ENCODE data around the gene P3R3URF.

P3R3URF gene

DNA sequence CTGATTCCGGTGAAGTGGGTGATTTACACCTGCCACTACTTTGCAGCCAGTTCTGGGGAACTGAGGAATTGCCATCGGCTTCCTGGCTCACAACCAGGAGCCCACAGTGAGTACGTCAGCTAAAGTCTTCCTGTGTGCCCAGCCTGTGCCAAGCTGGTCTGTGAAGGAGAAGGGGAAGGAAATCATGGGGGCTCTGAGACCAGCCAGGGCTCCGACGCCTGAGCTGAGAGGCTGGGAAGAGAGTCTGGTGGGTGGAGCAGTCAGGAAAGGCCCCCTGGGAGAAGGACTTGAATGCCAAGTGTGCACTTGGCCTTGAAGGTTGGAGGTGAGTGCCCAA is 28.1 kb upstream of the P3R3URF start:
- no peak for DNase-seq (ENCODE audit: low read depth)
- no peak overlapping the region for H3K4me3 ChIP-seq (replicated peaks; ENCODE audit: low read depth, low read length)
- TF ChIP-seq, protein P1, sequence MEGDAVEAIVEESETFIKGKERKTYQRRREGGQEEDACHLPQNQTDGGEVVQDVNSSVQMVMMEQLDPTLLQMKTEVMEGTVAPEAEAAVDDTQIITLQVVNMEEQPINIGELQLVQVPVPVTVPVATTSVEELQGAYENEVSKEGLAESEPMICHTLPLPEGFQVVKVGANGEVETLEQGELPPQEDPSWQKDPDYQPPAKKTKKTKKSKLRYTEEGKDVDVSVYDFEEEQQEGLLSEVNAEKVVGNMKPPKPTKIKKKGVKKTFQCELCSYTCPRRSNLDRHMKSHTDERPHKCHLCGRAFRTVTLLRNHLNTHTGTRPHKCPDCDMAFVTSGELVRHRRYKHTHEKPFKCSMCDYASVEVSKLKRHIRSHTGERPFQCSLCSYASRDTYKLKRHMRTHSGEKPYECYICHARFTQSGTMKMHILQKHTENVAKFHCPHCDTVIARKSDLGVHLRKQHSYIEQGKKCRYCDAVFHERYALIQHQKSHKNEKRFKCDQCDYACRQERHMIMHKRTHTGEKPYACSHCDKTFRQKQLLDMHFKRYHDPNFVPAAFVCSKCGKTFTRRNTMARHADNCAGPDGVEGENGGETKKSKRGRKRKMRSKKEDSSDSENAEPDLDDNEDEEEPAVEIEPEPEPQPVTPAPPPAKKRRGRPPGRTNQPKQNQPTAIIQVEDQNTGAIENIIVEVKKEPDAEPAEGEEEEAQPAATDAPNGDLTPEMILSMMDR (IDR thresholded peaks at IDR 0.05; ENCODE audit: low read length, missing control alignments) = no peak

DNA sequence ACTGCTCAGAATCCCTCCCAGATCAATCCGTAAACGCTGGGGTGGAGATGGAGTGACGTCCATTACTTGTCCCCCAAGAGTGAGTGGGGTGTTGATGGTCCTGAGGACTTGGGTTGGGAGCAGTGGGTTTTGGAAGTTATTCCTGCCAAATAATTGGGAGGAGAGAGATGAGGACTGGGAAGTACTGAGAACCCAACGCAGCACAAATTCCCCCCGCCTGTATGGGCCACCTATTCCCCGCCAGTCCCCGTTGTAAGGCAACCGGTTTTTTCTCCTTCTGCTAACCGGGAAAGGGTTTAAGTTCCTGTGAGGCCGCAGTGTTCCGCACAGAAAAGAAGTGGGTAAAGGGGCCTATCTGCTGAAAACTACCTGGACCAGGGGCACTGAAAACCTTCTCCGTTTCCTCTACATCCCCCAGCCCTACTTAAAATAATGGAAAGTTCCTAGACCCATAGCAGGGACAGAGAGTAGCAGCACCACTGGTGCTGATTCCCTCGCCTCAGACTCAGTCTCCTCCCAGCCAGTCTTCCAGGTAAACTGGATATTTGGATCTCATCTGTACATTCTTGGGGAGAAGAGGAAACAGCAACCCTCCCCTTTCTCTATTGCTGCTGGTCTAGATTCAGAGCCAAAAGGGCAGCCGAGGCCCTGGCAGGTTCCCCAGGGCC is 27.6 kb upstream of the P3R3URF start:
- H3K4me3 ChIP-seq (replicated peaks; ENCODE audit: low read depth, low read length) = peak overlapping the region; percentile 76
- DNase-seq (ENCODE audit: low read depth) = no peak

DNA sequence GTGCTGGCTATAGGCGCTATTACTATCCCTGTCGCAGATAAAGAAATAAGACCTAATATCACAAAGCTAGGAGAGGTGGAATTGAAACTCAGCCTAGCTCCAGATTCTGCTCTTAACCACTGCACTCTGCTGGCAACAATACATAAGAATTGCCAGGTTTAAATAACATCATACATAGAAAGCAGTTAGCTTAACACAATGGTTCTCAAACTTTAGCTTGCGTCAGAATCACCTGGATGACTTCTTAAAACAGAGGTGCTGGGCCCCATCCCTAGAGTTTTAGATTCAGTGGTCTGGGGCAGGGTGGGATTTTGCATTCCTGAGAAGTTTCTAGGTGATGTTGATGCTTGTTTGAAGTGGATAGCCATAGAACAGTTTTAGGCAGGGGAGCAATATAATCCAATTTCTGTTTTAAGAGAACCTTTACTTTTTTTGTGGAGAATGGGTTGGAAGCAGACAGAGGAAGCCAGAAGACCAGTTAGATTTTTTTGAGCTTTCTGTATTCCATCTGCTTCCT is 23.0 kb upstream of the P3R3URF start:
- H3K4me3 ChIP-seq (replicated peaks; ENCODE audit: low read depth, low read length) = peak overlapping the region; percentile 86
- DNase-seq (ENCODE audit: low read depth) = no peak
- TF ChIP-seq, protein P1 (IDR thresholded peaks at IDR 0.05; ENCODE audit: low read length, missing control alignments) = no peak

More for the DNA sequence above, 27.6 kb upstream of the P3R3URF start:
- TF ChIP-seq, protein P1 (IDR thresholded peaks at IDR 0.05; ENCODE audit: low read length, missing control alignments) = no peak

DNA sequence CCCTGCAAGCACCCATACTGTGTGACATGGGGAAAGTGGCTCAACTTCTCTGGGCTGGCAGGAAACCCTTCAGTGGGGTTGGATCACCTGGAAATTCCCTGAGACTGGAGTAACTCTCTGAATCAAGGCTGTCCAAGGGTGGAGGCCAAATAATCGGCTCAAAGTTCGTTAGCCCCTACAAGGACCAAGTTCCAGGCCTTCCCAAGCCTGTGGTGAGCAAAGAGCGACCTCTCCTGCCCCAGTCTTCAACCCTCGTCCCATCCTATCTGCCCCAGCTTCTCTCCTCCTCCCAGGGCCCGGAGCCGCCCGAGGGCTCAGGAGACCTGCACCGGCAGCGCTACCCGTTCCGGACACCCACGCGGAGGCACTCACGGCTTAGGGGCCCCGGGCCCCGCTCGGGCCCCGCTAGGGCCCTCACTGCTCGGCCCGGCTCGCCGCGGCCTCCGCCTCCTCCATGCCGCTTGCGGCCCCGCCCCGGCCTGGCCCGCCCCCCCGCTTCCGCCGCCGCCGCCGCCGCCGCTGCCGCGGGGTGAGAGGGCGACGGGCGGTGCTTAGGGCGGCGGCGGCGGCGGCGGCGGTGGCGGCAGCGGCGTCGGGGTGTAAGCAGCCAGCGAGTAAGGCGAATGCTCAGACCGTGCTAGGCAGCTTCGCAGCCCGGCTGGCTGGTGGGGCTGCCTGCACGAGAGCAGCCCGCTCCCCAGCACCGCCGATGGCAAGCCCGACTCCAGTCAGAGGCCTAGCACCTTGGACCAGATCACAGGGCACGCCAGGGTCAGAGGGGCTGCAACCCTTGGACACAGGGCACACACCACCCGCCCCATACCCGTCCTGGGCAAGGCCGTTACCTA is 21.9 kb upstream of the P3R3URF start, which contains the start of gene POMGNT1:
POMGNT1 (minus strand) TSS at position 471 of the 848 bp plus-strand sequence. CDS start 613 bp downstream, outside the sequence.
- DNase-seq (ENCODE audit: low read depth) = peak; percentile 39
- TF ChIP-seq, protein P1 (IDR thresholded peaks at IDR 0.05; ENCODE audit: low read length, missing control alignments) = no peak
- H3K4me3 ChIP-seq (replicated peaks; ENCODE audit: low read depth, low read length) = peak within 1 kb of the TSS; percentile 86

DNA sequence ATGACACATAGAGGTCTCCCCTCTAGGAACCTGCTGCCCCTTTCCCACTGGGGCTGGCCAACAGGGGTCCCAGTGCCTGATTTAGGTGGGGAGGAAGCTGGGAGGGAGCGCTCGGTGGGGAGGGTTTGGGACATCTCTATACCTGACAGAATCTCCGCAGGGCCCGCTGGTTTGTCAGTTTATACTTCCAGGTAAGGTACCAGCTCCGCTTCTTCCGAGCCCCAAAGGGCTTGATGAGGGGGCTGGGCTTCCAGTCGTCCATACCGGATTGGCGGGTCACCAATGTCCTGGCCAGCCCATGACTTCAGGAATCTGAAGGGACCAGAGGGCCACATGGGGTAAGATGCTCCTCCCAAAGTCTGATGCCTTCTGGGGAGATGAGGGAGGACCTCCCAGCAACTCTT is 21.3 kb upstream of the P3R3URF start:
- peak overlapping the region; percentile 73 for H3K4me3 ChIP-seq (replicated peaks; ENCODE audit: low read depth, low read length)
- no peak for DNase-seq (ENCODE audit: low read depth)
- TF ChIP-seq, protein P1 (IDR thresholded peaks at IDR 0.05; ENCODE audit: low read length, missing control alignments) = no peak

DNA sequence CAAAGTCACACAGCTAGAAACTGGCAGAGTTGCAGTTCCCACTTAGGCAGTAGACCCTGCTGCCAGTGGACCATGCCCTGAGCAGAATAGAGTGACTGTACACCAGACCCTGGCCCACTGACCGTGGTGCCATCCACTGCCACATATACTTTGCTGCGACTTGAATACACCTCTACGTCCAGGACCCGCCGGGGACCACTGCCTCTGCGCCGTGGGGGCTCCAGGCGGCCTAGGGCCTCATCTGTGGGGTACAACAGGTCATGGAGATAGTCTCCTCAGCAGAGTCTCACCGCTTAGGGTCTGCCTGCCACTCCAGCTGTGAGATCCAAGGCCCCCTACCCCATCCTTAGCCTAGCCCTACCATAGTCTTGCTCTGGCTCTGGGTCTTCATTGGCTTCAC is 20.3 kb upstream of the P3R3URF start:
- no peak for DNase-seq (ENCODE audit: low read depth)
- no peak overlapping the region for H3K4me3 ChIP-seq (replicated peaks; ENCODE audit: low read depth, low read length)
- TF ChIP-seq, protein P1 (IDR thresholded peaks at IDR 0.05; ENCODE audit: low read length, missing control alignments) = no peak

Data from fibroblast of pulmonary artery (primary cell).